Measurements from ENCODE around the gene SLC25A22. TPM values are rescaled to one million over a fixed set of nuclear protein-coding genes. Genes with fewer than 3 reads are reported as not detected.

Gene SLC25A22
- total and polyA plus RNA-seq, 10 donors: 6.3 to 23.2 (median 14.1) TPM

GRCh38 chr11:828506-829175, 30.6 kb upstream of the SLC25A22 start:
- H3K27ac ChIP-seq: peak overlapping the region; percentile 36 to 88 (median 78)
- peak; percentile 89 for DNase-seq
- TF ChIP-seq CTCF (IDR thresholded peaks at IDR 0.05 in 8 of 11, conservative IDR thresholded peaks at IDR 0.05 in 3 of 11) (no peak), POLR2A (IDR thresholded peaks at IDR 0.05) (no peak), POLR2AphosphoS5 (IDR thresholded peaks at IDR 0.05) (peak in 2 of 3 donors; percentile 82 to 86)
- H3K4me1 ChIP-seq: peaks cover 52 to 96% (median 79%) of the 10 kb centered on the region in 6 donors
- H3K36me3 ChIP-seq: peaks cover 0 to 23% (median 18%) of the 10 kb centered on the region in 6 donors
- WGBS, 5 donors: 50 to 67% (median 56%) methylated on average over 19 to 21 of the region's 21 CpGs
- no peaks in the 10 kb centered on the region for H3K9me3 ChIP-seq
- peak overlapping the region in 3 of 8 donors; percentile 50 to 74 (median 56) for H3K4me3 ChIP-seq
- peaks cover 0 to 70% (median 22%) of the 10 kb centered on the region in 7 donors for H3K27me3 ChIP-seq (replicated peaks in 1 of 7)
- intact Hi-C loops (cut with DNase I; ENCODE audit: low total_unique reads): no loop called here

- 17 to 50% (median 35%) methylated on average over 4 to 5 of the region's 5 CpGs for WGBS, 5 donors
- peaks cover 0 to 31% (median 25%) of the 10 kb centered on the region in 6 donors for H3K36me3 ChIP-seq
- peak within 1 kb of the TSS; percentile 29 to 74 (median 50) for H3K4me3 ChIP-seq
- peaks cover 0 to 62% (median 22%) of the 10 kb centered on the region in 7 donors for H3K27me3 ChIP-seq (replicated peaks in 1 of 7)
- TF ChIP-seq POLR2AphosphoS5 (IDR thresholded peaks at IDR 0.05) (peak in 1 of 3 donors; percentile 30), POLR2A (IDR thresholded peaks at IDR 0.05) (no peak)
- DNase-seq: peak; percentile 84
- H3K4me1 ChIP-seq: peaks cover 52 to 98% (median 76%) of the 10 kb centered on the region in 6 donors
- H3K27ac ChIP-seq: peak within 1 kb of the TSS; percentile 42 to 88 (median 78)
- no peaks in the 10 kb centered on the region for H3K9me3 ChIP-seq
- intact Hi-C loops (cut with DNase I; ENCODE audit: low total_unique reads): no loop called here
These were observed 29.8 kb upstream of the SLC25A22 start, which contains the start of gene CRACR2B for GRCh38 chr11:827897-828192. CRACR2B (plus strand) TSS chr11:827919; CDS start chr11:828608, 689 bp downstream.

- WGBS, 5 donors: 3 to 14% (median 7%) methylated on average over 17 to 66 of the region's 66 CpGs
- intact Hi-C loops (cut with DNase I; ENCODE audit: low total_unique reads): no loop called here
- peak in 1 of 11 experiments; percentile 11 for TF ChIP-seq CTCF (IDR thresholded peaks at IDR 0.05 in 8 of 11, conservative IDR thresholded peaks at IDR 0.05 in 3 of 11)
- no peak for TF ChIP-seq POLR2A (IDR thresholded peaks at IDR 0.05)
- peak; percentile 59 to 82 (median 66) for TF ChIP-seq POLR2AphosphoS5 (IDR thresholded peaks at IDR 0.05)
- Histone ChIP-seq H3K27ac (peak overlapping the region in 7 of 8 donors; percentile 63 to 88 (median 80)), H3K9me3 (no peaks in the 10 kb centered on the region), H3K36me3 (peaks cover 0 to 36% (median 30%) of the 10 kb centered on the region in 6 donors), H3K4me3 (peak overlapping the region; percentile 29 to 74 (median 50)), H3K4me1 (peaks cover 50 to 99% (median 78%) of the 10 kb centered on the region in 6 donors), H3K27me3 (replicated peaks in 1 of 7) (peaks cover 0 to 57% (median 22%) of the 10 kb centered on the region in 7 donors)
- peak; percentile 90 for DNase-seq
These were observed 29.2 kb upstream of the SLC25A22 start for GRCh38 chr11:827146-827896.

- peaks cover 0 to 52% (median 22%) of the 10 kb centered on the region in 7 donors for H3K27me3 ChIP-seq (replicated peaks in 1 of 7)
- no peak for DNase-seq
- intact Hi-C loops (cut with DNase I; ENCODE audit: low total_unique reads): no loop called here
- WGBS, 5 donors: 0 to 2% (median 1%) methylated on average over 10 to 22 of the region's 22 CpGs
- peak overlapping the region in 7 of 8 donors; percentile 63 to 88 (median 80) for H3K27ac ChIP-seq
- TF ChIP-seq CTCF (IDR thresholded peaks at IDR 0.05 in 8 of 11, conservative IDR thresholded peaks at IDR 0.05 in 3 of 11) (no peak), POLR2A (IDR thresholded peaks at IDR 0.05) (no peak), POLR2AphosphoS5 (IDR thresholded peaks at IDR 0.05) (peak in 1 of 3 donors; percentile 21)
- peak overlapping the region; percentile 29 to 74 (median 50) for H3K4me3 ChIP-seq
- peaks cover 0 to 42% (median 34%) of the 10 kb centered on the region in 6 donors for H3K36me3 ChIP-seq
- peaks cover 46 to 99% (median 78%) of the 10 kb centered on the region in 6 donors for H3K4me1 ChIP-seq
- H3K9me3 ChIP-seq: no peaks in the 10 kb centered on the region
These were observed 28.7 kb upstream of the SLC25A22 start for GRCh38 chr11:826836-827145.

Measured in spleen (tissue), 11 donors.